Gastrocnemius medialis (tissue), 4 donors: ENCODE results near the gene CEPT1.

Experiments used
- POLR2A ChIP-seq, 2 donors: fragments of 450-650 bp; IDR thresholded peaks; one replicate each; pipeline ENCODE4 v1.6.1; 2017; ENCODE audit warnings: antibody characterized with exemption in 2 of 2, mild to moderate bottlenecking in 2 of 2, moderate library complexity in 2 of 2
- TF ChIP-seq, protein P1 (sequence below), 5 experiments: fragments of 450-650 bp in 3 of 5; fragments of 200-600 bp in 2 of 5; sonication (generic) in 2 of 5; IDR thresholded peaks in 4 of 5; conservative IDR thresholded peaks in 1 of 5; 1 replicate in 4 of 5; 2 replicates in 1 of 5; pipeline ENCODE4 v1.5.1; 2016 to 2019; ENCODE audit warnings: antibody characterized with exemption in 5 of 5, mild to moderate bottlenecking in 3 of 5, moderate library complexity in 3 of 5

DNA sequence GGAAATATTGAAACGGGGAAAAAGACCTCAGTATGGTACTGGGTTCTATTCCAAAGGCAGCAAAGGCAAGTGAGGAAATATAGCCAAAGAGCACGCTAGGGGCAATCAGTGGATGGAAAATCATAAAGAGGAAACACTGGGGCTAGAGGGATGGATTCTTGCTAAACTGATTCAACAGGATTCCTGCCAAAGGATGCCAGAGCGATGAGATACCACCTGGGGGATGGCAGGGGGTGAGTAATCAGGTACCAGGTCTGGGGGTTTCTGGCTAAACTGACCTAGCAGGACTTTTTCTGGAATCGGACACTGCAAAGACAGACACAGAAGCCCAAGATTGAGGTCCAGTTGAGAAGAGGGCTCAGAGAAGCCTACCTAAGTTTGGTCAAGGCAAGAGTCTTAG, 94.2 kb downstream of the CEPT1 start:
- TF ChIP-seq, protein P1, sequence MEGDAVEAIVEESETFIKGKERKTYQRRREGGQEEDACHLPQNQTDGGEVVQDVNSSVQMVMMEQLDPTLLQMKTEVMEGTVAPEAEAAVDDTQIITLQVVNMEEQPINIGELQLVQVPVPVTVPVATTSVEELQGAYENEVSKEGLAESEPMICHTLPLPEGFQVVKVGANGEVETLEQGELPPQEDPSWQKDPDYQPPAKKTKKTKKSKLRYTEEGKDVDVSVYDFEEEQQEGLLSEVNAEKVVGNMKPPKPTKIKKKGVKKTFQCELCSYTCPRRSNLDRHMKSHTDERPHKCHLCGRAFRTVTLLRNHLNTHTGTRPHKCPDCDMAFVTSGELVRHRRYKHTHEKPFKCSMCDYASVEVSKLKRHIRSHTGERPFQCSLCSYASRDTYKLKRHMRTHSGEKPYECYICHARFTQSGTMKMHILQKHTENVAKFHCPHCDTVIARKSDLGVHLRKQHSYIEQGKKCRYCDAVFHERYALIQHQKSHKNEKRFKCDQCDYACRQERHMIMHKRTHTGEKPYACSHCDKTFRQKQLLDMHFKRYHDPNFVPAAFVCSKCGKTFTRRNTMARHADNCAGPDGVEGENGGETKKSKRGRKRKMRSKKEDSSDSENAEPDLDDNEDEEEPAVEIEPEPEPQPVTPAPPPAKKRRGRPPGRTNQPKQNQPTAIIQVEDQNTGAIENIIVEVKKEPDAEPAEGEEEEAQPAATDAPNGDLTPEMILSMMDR (IDR thresholded peaks at IDR 0.05 in 4 of 5, conservative IDR thresholded peaks at IDR 0.05 in 1 of 5): no peak
- no peak for TF ChIP-seq POLR2A (IDR thresholded peaks at IDR 0.05)
